GM21360 (cell line): ENCODE results near the gene STK33.

ENCODE experiments used
- ATAC-seq: cut with Tn5 transposase; IDR thresholded peaks from one replicate; pipeline ENCODE4 v1.9.1; 2021; ENCODE audit warnings: mild to moderate bottlenecking, moderate library complexity; ENCODE audit not compliant: unreplicated experiment

STK33 gene

DNA sequence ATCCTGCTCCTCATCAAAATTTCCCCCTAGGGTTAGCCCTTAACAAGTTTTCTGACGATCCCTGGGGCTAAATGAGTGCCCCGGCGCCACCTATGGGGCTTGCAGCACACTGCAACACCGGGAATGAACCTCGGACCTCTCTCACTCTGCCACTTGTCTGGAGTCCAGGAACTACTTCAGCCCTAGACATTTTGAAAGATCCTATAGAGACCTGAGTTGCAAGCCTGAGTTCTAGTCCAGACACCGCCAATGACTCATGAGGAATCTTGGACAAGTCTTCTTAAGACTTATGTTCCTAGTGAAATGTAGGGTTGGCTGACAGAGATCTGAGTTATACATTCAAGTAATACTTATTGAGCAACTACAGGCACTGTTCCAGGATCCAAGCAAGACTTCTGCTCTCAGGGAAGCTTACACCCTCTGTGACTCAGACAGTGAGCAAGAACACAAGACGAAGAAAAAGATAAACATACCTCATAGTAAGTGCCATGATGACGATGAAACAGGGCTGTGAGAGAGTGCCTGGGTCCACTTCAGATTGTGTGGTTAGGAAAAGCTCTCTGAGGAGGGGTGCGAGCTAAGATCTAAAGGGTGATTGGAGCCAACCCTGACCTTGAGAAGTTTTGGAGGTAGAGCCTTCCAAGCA, 10.2 kb upstream of the STK33 start:
- peak; percentile 78 for ATAC-seq

DNA sequence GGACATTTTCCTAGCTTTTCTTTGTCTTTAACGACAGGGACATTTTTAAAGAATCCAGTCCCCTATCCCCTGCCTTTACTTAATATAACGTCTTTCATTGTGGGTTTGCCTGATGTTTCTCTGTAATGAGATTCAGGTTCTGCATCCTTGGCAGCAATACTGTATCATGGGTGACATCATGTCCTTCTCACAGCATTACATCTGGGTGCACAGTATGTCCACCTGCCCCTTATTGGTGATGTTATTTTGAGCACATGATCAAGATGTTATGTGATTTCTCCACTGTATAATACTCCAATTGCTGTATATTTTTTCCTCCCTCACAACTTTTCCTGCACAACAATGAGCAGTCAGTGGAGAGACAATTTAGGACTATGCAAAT, 9.7 kb upstream of the STK33 start:
- peak; percentile 22 for ATAC-seq

DNA sequence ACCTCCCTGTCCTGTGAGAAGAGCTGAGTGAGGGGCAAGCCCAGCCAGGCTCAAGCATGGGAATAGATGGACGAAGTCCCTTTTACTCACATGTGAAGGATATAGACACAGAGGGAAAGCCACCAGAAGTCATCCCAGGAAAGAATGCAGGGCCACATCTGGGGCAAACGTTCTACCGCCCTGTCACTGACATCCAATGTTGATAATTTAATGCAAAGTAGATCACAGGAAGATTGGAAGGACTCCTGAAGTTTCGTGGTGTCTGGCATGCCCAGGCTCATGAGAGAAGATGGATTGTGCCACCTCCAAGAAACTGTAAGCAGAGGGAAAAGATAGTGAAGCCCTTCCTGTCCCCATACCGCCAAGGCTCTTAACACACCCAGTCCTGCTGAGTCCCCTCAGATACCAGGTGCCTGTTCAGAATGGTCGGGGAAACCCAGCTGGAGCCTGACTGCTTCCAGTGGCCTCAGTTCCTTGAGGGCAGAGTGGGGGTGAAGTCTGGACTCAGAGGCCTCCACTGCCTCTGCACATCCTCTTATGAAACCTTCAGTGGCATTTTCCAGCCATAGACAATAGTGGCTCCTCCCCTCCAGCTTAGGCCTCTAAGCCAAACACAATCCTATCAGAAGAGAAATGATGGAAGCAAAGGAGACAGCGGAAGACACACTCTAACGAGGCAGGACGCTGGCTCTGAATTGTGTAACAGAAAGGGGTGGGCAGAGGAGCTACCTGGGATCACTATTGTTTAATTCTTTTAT, 7.5 kb upstream of the STK33 start:
- no peak for ATAC-seq

DNA sequence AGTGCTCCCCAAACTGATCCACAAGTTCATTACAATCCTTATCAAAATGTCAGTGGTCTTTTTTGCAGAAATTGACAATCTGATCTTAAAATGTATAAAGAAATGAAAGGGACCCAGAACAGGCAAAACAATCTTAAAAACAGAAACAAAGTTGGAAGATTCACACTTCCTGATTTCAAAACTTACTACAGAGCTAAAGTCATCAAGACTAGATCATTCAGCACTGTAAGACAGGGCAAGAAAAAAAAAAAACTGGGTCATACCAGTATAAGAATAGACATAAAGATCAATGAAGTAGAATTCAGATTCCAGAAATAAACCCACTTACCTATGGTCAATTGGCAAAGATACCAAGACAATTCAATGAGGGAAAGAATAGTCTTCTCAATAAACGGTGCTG, 4.5 kb upstream of the STK33 start:
- ATAC-seq: no peak

DNA sequence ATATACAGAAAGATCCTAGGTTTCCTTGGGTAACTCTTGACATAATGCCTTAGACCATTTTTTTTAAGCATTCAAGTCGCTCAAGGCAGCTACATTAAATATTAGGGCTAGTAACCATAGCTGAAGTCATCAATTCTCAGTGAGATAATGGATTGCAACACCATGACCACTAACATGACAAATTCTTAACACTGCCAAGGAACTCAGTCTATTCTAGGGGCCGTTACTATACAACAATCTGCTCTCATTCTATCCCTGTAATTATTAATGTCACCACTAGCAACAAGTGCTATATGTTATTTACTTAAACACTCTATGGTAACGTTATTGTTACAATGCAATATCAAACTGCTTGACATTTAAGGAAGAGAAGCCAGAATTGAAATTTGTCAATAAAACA, 3.2 kb upstream of the STK33 start:
- no peak for ATAC-seq

DNA sequence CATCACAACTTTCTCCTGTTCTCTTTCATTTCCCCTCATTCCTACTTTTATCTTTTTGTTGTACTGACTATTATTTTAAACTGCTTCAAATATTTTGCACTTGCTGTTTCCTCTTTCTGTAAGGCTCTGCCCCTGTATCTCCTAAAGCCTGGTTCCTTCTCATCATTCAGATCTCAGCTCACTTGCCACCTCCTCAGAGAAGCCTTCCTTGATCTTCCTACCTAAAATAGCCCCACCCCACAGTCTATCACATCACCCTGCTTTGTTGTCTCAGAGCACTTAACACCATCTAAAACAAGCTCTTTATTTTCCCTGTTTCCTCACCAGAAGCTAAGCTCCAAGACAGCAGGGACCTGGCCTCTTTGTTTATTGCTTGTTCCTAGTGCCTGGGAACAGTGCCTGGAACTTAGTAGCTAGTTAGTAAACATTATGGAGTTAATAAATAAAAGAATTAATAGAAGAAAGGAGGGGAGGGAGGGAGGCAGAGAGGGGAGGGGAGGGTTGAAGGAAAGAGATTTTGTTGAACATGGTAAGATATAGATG, 2.5 kb upstream of the STK33 start:
- ATAC-seq: no peak

DNA sequence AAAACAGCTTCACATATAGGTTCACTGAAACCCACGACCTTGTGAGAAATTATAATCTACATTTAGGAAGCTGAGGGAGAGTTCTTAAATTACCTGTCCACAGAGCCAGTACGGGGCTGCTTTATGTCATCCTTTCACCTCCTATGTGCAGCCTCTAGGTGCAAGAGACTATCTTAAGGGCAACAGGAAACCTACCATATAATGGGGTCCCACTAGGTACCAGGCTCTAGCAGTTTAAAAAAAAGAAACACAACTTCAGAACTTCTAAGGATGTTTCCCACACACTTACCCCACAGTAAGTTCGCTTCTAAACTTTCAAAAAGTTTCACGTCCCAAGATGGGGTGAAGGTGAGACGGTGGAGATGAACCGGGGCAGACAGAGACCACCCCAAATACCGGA, 573 bp downstream of the STK33 start:
- peak; percentile 32 for ATAC-seq

DNA sequence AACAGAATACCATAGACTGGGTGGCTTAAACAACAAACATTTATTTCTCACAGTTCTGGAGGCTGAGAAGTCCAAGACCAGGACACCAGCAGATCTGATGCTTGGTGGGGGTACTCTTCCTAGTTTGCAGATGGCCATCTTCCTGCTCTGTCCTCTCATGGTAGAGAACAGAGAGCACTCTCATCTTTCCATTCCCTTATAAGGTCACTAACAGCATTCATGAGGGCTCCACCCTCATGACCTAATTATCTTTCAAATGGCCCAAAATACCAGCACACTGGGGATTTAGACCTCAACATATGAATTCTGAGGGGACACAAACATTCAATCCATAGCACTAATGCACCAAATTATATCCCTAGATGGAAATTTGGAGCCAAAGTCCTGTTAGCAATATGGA, 6.1 kb downstream of the STK33 start:
- ATAC-seq: no peak

DNA sequence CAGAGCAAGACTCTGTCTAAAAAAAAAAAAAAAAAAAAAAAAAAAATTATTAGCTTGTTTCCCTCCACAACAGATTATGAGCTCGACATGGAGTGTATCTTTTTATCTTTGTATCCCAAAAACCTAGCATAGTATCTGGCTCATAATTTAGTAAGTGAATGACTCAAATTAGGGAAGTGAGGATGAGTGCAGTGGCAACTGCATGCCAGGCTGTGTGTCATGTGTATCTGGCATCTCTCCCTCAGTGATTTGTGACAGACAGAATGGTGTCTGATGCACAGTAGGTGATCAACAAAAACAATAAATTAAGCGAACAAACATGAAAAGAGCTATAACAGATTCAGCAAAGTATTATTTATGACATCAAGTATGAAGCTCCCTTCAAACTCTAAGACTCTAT, 7.2 kb downstream of the STK33 start:
- ATAC-seq: no peak

DNA sequence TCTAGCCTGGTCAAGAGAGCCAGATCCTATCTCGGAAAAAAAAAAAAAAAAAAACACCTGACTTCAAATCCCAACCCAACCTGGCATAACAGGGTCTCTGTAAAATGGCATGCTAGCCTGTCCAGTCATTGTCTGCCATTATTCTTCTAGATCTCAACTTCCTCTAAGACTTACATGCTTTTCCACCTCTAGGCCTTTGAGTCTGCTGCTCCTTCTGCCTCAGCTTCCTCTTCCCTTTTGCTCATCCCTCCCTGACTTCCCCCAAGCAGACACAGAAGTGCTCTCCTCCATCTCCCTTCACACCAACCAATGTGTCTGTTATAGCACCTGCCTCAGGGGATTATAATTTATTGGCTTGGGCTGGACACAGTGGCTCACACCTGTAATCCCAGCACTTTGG, 7.8 kb downstream of the STK33 start:
- no peak for ATAC-seq

DNA sequence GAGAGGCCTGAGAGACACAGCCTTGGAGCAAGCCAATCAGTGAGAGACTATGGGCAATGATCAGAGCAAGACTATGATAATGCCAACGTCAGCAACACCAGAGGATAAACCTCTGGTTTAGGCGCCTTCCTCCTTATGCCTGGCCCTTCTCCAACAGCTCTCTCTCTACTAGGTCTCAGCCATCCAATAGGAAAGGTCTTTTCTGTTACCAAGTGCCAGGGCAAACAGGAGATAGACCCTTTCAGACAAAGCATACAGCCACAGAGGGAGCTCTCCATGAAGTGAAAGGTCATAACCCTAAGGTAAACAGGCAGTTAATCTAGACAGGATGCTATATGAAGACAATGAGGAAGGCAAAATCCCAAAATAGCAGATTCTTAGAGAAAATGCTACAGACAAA, 9.5 kb downstream of the STK33 start:
- no peak for ATAC-seq

DNA sequence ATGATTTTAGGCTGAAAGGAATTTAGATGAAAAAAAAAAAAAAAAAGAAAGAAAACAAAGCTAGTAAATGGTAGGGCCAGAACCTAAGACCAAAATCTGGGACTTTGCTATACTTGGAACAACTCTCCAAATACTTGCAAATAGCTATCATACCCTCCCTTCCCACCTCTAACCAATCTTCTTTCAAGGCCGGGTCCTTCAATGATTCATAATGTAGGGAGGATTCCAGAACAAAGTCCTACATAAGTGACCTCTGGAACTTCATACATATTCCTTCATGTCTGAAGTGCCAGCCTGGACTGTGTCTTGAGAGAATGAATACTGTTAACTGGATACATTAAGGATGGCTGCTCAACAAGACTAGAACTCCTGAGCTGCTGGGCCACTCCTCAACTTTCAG, 9.9 kb downstream of the STK33 start:
- no peak for ATAC-seq

DNA sequence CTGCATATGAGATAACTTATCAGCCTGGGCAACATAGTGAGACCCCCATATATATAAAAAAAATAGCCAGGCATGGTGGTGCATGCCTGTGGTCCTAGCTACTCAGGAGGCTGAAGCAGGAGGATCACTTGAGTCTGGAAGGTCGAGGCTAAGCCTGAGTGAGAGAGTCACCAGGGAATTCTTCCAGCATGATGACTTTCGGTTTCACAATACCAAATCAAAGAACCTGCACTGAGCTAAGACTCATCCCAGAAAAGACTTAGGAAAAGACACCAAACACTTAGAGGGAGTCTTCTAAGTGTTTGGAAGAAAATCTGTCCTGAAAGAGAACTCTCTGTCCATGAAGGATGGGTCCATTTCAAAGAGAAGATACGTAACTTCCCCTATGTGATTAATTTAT, 12.7 kb downstream of the STK33 start:
- no peak for ATAC-seq

DNA sequence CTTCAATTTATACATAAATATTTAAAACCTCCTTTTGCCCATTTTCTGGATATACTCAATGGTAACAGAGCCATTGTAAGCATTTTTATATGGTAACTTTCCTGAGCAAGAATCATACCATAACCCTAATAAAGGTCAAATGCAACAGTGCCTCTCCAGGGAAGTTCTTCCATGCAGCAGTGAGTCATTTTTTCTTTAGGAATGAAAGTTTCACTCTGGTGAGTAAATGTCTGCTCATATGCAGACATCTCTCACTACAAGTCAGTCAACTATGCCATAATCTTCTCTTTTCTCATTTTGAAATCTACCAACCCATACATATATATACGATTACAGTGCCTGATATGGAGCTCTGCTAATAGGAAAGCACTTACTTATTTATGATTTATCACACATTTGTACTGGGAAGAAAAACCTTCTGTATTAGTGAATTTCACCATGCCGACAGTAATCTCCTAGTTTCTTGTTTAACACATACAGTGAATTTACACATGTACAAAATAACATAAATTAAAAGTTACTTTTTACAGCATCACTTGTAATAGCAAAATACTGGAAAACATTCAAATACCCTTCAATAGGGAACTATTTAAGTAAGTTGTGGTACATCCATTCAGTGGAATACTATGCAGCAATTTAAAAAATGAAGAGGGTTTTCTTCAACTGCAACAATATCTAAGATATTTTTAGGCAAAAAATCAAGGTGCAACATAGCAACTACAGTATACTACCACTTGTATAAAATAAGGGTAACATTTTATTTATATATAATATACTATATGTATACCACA, 16.0 kb downstream of the STK33 start:
- ATAC-seq: no peak

DNA sequence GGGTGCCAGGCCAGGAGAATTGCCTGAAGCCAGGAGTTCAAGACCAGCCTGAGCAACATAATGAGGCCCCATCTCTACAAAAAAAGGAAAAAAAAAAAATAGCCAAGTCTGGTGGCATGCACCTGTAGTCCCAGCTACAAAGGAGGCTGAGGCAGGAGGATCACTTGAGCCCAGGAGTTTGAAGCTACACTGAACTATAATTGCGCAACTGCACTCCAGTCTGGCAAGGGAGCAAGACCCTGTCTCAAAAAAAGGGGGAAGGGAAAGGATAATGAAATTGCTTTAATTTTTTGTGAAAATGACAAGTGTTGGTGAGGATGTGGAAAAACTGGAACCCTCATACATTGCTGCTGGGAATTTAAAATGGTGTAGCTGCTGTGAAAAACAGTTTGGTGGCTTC, 19.2 kb downstream of the STK33 start:
- ATAC-seq: no peak

DNA sequence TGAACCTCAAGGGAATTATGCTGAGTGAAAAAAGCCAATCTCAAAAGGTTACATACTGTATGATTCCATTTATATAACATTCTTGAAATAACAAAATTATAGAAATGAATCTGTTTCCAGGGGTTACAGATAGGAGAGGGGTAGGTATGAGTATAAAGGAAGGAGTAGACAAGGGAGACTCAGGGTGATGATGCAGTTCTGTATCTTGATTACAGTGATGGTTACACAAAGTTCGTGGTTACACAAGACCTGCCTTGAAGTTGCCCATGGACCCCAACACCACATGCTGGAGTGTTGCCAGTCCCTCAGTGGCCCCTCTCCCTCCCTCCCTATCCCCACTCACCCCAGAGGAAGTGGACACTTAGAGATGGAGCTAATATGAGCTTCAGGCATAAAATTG, 20.3 kb downstream of the STK33 start:
- no peak for ATAC-seq

DNA sequence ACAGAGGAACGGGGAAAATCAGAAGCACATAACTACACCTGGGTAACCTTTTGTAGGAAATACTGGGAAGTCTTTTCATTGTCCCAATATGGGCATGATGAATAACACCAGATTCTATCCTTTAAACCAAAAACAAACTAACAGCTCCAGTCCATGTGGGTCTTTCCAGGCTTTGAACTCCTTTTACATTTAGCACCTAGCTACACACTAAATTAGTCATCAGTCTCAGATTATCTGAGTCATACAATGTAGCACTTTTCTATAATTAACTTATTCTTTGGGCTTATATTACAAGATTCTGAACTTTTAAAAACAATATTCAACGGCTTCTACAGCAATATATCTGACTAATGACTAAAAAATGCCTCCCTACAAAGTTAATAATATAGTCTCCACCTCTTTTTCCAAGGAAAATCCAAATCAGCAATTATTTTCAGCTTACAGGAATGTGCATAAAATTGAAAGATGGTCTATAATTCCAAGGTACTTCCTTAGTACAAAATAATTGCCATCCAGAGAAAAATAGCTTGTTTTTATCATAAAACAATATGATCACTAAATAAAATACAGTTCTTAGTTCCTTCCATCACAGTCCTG, 26.3 kb downstream of the STK33 start:
- peak; percentile 59 for ATAC-seq

DNA sequence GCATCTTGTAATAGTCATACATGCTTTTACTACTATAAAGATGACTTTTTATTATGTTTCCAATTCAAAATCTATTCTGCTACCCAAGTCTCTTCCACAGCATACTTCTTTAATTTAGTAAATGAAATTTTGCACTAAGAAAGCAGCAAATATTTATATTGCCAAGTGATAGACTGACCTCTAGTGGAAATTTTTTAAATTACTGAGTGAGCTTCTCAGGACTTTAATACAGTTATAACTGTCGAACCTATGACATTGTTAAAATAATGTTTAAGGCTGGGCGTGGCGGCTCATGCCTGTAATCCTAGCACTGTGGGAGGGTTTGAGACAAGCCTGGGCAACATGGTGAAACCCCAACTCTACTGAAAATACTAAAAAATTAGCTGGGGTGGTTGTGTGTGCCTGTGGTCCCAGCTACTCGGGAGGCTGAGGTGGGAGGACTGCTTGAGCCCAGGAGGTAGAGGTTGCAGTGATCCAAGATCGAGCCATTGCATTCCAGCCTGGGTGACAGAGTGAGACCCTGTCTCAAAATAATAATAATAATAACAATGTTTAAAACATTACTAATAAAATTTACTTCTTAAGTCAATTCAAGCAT, 27.3 kb downstream of the STK33 start:
- no peak for ATAC-seq

DNA sequence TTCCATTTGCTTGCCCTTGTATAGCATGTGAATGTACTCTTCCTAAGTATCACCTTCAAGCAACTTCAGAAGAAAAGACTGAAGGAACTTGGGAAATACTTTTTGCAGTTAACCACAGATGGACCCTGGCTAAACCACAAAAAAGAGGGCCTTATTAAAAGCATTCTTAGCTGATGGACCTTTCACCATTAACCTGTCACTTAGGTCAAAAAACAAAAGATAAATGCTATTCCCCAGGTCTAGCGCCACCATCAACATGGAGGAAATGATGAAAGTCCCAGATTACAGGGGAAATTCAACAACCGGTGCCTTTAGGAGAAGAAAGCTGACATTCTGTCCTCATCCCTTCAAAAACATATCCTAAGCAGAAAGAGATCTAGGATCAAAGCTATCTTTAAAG, 29.5 kb downstream of the STK33 start:
- ATAC-seq: no peak

DNA sequence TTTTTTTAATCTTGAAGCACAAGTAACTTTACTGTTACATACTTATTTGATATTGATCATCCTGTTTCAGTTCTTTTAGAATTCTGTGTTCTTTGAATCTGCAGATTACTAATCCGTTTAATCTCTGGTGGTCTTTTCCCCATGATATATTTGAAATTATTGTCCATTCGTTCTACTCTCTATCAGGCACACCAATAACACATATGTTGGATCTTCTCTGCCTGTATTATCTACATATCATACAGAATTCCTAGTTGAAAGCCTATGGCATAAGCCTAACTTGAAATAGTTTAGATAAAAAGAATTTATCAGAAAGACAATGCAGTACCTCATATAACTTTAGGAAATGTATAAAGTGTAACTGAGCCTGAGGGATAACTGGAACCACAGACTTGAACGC, 32.6 kb downstream of the STK33 start:
- no peak for ATAC-seq

DNA sequence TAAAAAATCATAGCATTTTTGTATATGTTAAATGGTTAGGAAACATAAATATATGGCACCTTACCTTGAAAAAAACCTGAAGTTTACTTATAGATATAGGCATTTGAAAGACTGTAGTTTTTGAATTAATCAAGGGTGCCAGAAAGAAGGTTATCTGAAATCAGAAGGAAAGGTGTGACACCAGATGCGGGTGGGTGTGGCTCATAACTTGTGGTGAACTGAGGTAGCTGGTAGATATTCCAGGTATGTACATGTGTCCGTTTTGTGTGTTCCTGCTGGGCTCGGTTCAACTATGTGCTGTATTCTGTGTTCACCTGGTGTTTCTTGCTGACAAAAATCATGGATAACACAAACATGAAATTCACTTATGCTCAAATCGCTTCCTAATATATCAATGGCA, 35.6 kb downstream of the STK33 start:
- no peak for ATAC-seq
